ENCODE measurements around the gene FOXP2.

Gene FOXP2

DNA sequence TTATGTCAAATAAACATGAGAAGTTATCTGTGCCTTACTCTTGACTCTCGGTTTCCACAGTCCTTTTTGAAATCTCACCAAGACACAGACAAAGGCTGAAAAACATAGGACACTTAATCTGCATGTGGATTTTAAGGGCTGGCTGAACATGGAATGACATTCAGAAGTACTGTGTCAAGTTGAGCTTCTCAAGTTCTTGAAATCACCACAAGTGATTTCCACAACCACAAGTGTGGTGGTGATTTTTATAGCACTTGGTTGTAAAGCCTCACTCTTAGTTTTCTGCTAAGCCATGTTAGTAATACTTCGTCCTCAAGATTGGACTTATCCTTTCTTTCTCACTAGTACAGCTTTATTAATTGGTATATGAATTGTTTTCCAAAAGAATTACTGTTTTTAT, 29.6 kb downstream of the FOXP2 start:
- TF ChIP-seq, protein P1, sequence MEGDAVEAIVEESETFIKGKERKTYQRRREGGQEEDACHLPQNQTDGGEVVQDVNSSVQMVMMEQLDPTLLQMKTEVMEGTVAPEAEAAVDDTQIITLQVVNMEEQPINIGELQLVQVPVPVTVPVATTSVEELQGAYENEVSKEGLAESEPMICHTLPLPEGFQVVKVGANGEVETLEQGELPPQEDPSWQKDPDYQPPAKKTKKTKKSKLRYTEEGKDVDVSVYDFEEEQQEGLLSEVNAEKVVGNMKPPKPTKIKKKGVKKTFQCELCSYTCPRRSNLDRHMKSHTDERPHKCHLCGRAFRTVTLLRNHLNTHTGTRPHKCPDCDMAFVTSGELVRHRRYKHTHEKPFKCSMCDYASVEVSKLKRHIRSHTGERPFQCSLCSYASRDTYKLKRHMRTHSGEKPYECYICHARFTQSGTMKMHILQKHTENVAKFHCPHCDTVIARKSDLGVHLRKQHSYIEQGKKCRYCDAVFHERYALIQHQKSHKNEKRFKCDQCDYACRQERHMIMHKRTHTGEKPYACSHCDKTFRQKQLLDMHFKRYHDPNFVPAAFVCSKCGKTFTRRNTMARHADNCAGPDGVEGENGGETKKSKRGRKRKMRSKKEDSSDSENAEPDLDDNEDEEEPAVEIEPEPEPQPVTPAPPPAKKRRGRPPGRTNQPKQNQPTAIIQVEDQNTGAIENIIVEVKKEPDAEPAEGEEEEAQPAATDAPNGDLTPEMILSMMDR (IDR thresholded peaks at IDR 0.05; ENCODE audit: low read depth, low read length), result no peak
- no peak for DNase-seq (ENCODE audit: extremely low read depth, low read depth)

DNA sequence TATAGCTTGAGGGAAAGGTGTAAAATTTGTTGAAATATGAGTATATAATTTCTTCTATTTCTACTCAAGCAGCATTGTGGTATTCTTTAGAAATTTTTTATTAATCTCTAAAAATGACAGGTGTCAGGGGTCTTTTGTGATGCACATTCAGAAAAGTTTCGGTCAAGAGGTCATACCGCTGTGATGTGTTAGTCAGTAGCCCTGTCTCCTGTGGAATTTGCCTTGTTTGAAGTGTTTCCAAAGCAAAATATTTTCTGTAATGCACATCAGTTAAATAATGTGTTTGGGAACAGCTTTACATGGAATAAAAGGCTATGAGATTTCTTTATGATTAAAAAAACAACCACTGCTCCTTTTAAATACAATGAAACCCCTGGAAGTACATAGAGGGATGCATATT, 35.8 kb downstream of the FOXP2 start:
- TF ChIP-seq, protein P1 (IDR thresholded peaks at IDR 0.05; ENCODE audit: low read depth, low read length), result no peak

GRCh38 chr7:114459574-114459973, 45.0 kb downstream of the FOXP2 start:
- DNase-seq (ENCODE audit: extremely low read depth, low read depth), result no peak
- TF ChIP-seq, protein P1 (IDR thresholded peaks at IDR 0.05; ENCODE audit: low read depth, low read length), result no peak

More for the DNA sequence above, 35.8 kb downstream of the FOXP2 start:
- DNase-seq (ENCODE audit: extremely low read depth, low read depth), result no peak

DNA sequence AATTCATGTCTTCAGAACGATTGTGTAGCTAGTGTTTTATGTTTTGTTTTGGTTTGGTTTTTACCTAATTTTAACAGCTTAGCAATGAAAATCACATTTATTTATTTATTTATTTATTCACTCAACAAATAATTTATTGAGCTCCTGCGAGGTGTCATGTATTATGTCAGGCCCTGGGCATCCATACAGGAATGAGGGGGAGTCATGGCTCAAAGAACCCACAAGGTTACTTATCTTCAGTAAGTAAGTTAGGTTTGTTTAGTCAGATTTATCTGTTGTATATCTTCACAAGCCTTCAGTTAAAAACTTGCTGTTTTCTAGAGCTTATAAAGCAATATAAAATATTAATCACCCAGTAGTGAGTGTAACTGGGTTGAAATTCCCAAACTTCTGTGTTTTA, 45.4 kb downstream of the FOXP2 start:
- no peak for DNase-seq (ENCODE audit: extremely low read depth, low read depth)
- TF ChIP-seq, protein P1 (IDR thresholded peaks at IDR 0.05; ENCODE audit: low read depth, low read length), result no peak

GRCh38 chr7:114466917-114467316, 52.3 kb downstream of the FOXP2 start:
- TF ChIP-seq, protein P1 (IDR thresholded peaks at IDR 0.05; ENCODE audit: low read depth, low read length), result no peak
- no peak for DNase-seq (ENCODE audit: extremely low read depth, low read depth)

DNA sequence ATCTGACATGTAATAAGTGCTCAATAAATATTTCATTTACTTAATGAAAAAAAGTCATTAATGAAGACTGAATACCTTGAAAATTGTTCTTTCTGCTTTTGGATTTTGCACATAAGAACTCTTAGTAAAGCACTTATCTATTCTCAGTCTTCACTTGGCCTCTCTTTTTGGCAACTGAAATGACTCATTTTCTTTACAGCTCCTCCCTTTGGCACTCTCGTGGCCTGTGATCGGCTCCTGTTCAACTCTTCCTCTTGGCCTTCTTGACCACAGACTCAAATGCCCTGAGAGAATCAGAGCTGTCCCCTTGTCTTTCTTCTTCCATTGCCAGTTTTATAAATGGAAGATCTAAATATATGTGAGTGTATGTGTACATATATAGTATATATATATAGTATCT, 54.2 kb downstream of the FOXP2 start:
- DNase-seq (ENCODE audit: extremely low read depth, low read depth), result no peak
- TF ChIP-seq, protein P1 (IDR thresholded peaks at IDR 0.05; ENCODE audit: low read depth, low read length), result no peak

DNA sequence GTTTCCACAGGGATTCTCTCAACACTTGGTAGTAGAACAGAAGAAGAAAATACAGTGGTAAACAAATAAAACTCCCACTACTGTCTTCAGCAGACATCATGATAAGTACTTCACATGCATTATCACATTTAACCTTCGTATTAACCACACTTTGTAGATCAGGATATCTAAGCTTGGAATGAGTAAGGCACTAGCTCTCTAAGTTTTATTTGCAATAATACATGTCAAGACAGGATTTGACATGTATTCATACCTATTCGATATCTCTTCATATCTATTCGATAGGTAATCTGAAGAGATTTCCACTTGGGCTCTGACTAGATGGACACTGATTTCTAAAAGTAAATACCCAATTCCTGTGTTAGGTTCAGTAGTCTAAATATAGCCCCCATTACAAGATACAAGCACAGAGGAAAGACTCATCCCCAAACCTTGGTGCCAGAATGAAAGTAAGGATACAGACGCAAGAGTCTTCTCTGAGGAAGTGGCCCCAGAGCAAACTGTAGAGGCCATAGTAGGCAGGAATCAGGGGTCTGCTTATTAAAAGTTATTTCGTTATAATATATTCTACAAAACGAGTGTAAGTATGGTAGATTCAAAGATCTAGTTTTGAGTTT, 58.4 kb downstream of the FOXP2 start:
- DNase-seq (ENCODE audit: extremely low read depth, low read depth), result no peak
- TF ChIP-seq, protein P1 (IDR thresholded peaks at IDR 0.05; ENCODE audit: low read depth, low read length), result no peak
